Measurements from ENCODE around the gene ST6GAL1. TPM values are rescaled to one million over a fixed set of nuclear protein-coding genes. Genes with fewer than 3 reads are reported as not detected.

The ST6GAL1 gene
- total and polyA plus RNA-seq, 10 of the 15 experiments (the other 5 are each of a cell fraction or from before 2014, with no cell fraction given), result 74.2 to 248 (median 149) TPM

- no TSS peak for BruUV-seq (replicated peaks)
- no peaks in the 10 kb centered on the region for H3K4me1 ChIP-seq (ENCODE audit: control insufficient read depth, insufficient read depth, low read length)
Observed at GRCh38 chr3:186915806-186916796, 14.2 kb upstream of the ST6GAL1 start.

More at GRCh38 chr3:186915806-186916796, 14.2 kb upstream of the ST6GAL1 start:
- no peak for TF ChIP-seq CREB1 (IDR thresholded peaks at IDR 0.05; ENCODE audit: low read depth)
- TF ChIP-seq PRDM15 (CRISPR knock-in tag; IDR thresholded peaks at IDR 0.05), result no peak
- no peak for TF ChIP-seq CBX3 (IDR thresholded peaks at IDR 0.05; ENCODE audit: borderline replicate concordance, low read depth)
- TF ChIP-seq SMAD1 (IDR thresholded peaks at IDR 0.05; ENCODE audit: low read depth, partially characterized antibody), result no peak
- TF ChIP-seq RB1 (IDR thresholded peaks at IDR 0.05; ENCODE audit: borderline replicate concordance), result no peak
- DNase-seq (ENCODE audit: low read depth, low spot score), result no peak
- Histone ChIP-seq H3K79me2 (ENCODE audit: control insufficient read depth, insufficient read depth, low read length) (no peaks in the 10 kb centered on the region), H3K4me3 (no peak overlapping the region), H3K27me3 (replicated peaks in 1 of 2; ENCODE audit: control insufficient read depth in 2 of 2, insufficient read depth in 2 of 2, low read length in 1 of 2) (no peaks in the 10 kb centered on the region; a peak in 1 of 4 replicates), H3K4me2 (ENCODE audit: control insufficient read depth, insufficient read depth) (no peak overlapping the region), H3K9me3 (replicated peaks; ENCODE audit: control insufficient read depth, insufficient read depth, low read length) (no peaks in the 10 kb centered on the region), H2AFZ (ENCODE audit: control insufficient read depth, low read depth, low read length) (no peak overlapping the region), H3K27ac (ENCODE audit: control insufficient read depth, insufficient read depth) (no peak overlapping the region), H4K20me1 (ENCODE audit: control insufficient read depth, insufficient read depth) (no peaks in the 10 kb centered on the region), H3K9ac (ENCODE audit: control insufficient read depth, insufficient read depth, low read length) (no peak overlapping the region), H3K36me3 (ENCODE audit: control insufficient read depth in 2 of 2, insufficient read depth in 2 of 2, low read length in 1 of 2) (no peaks in the 10 kb centered on the region)
- in situ Hi-C loops (cut with MboI) (no loop called here), intact Hi-C loops (cut with micrococcal nuclease; ENCODE audit: unreplicated experiment) (no loop called here)
- no peak for FAIRE-seq
- CTCF ChIA-PET, result interaction anchor here (0.9 to 1.6 kb wide), 5 partner anchors 9 to 223 kb away, joined by 3 to 4 read pairs (median 4); partner anchors contain the start of gene RPL39L
- SMC1A ChIA-PET (ENCODE audit: uncharacterized antibody, unreplicated experiment), result interaction anchor here (0.7 to 1.2 kb wide), 2 partner anchors 11 to 55 kb away, joined by 3 to 4 read pairs; no protein-coding TSS in a partner anchor
- WGBS (ENCODE audit: insufficient coverage, insufficient replicate concordance, low lambda C conversion rate, missing lambda C conversion rate), result 50% methylated on average over 11 of the region's 11 CpGs
- RAD21 ChIA-PET (ENCODE audit: unreplicated experiment), result no interaction called here
- POLR2A ChIA-PET, result no interaction called here
- no peak for ATAC-seq

All from GM12878 (cell line).